HL-60/S4 treated with retinoic acid at 250 ng/mL for 4 days and 3 days (cell line): ENCODE measurements around the gene IFNA5.

Experiments
- in situ Hi-C: fragments of 300-500 bp; cut with MboI; formaldehyde crosslinking; loops from 2 replicates; pipeline ENCODE4 v1.7.0; 2022; ENCODE audit warnings: low sequenced_read_pairs

The IFNA5 gene

GRCh38 chr9:21295992-21296391 is 9.1 kb downstream of the IFNA5 start:
- in situ Hi-C loops: no loop called here

GRCh38 chr9:21294904-21295538 is 10.1 kb downstream of the IFNA5 start:
- in situ Hi-C loops: no loop called here

GRCh38 chr9:21294364-21294774 is 10.7 kb downstream of the IFNA5 start:
- in situ Hi-C loops: no loop called here

DNA sequence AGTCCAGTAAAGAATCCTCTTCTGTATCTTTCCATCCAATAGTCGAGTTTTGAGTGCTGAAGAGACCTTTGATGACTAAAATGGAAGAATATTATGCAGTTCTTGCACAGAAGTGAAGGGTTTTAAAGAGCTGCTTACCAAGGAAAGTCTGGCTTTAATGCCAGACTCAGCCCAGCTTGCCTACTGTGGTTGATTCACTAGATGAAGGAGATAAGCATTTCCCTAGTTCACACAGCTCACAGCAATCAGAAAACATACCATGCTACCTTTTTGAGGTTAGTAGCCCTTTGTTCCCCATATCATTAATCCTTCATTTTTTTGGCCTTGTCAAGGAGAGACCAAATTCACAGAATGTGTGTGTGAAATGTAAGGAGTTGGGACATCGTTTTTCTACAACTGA is 15.3 kb downstream of the IFNA5 start:
- in situ Hi-C loops: no loop called here

DNA sequence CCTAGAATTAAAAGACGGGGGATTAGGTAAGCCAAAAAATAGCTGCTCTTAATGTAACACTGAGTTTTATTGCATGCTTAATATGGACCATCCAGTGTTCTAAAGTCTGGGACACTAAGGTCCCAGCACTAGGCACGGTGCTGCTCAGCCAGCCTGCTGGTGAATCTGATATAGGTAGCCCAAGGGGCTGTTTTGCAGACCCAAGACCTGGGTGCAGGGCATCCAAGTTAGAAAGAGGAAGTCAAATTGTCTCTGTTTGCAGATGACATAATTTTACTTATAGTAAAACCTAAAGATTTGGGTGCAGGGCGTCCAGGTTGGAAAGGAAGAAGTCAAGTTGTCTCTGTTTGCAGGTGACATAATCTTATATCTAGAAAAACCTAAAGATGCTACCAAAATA is 17.8 kb downstream of the IFNA5 start:
- in situ Hi-C loops: no loop called here

DNA sequence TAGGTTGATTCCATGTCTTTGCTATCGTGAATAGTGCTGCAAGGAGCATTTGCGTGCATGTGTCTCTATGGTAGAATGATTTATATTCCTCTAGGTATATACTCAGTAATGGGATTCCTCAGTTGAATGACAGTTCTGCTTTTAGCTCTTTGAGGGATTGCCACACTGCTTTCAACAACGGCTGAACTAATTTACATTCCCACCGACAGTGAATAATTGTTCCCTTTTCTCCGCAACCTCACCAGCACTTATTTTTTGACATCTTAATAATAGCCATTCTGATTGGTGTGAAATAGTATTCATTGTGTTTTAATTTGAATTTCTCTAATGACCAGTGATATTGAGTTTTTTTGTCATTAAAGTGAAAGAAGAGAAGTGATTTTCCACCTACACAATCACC is 18.5 kb downstream of the IFNA5 start:
- in situ Hi-C loops: no loop called here

DNA sequence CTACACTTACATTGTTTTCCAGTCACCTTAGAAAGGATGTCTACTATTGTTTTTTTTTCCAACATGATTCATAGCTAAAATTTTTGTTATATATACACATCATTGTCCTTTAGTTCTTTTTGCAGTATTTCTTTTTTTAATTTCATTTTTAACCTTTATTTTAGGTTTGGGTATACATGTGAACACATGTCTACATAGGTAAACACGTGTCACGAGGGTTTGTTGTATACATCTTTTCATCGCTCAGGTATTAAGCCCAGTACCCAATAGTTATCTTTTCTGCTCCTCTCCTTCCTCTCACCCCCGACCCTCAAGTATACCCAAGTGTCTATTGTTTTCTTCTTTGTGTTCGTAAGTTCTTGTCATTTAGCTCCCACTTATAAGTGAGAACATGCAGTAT is 19.0 kb downstream of the IFNA5 start:
- in situ Hi-C loops: no loop called here

GRCh38 chr9:21281275-21281674 is 23.8 kb downstream of the IFNA5 start:
- in situ Hi-C loops: no loop called here

DNA sequence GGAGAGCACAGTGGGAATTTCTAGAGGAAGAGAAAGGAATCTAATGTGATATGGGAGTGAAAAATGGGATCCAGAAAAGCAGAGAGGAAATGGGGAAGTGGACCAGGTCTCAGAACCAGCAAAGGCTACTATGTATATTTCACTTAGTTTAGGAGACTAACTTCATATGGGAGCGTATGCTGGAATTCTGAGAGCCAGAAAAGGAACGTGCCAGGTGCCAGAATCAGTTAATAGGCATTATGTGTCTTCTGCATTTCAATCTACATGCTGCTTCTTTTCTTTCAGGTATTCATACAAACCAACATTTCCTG is 36.8 kb downstream of the IFNA5 start:
- in situ Hi-C loops: no loop called here

DNA sequence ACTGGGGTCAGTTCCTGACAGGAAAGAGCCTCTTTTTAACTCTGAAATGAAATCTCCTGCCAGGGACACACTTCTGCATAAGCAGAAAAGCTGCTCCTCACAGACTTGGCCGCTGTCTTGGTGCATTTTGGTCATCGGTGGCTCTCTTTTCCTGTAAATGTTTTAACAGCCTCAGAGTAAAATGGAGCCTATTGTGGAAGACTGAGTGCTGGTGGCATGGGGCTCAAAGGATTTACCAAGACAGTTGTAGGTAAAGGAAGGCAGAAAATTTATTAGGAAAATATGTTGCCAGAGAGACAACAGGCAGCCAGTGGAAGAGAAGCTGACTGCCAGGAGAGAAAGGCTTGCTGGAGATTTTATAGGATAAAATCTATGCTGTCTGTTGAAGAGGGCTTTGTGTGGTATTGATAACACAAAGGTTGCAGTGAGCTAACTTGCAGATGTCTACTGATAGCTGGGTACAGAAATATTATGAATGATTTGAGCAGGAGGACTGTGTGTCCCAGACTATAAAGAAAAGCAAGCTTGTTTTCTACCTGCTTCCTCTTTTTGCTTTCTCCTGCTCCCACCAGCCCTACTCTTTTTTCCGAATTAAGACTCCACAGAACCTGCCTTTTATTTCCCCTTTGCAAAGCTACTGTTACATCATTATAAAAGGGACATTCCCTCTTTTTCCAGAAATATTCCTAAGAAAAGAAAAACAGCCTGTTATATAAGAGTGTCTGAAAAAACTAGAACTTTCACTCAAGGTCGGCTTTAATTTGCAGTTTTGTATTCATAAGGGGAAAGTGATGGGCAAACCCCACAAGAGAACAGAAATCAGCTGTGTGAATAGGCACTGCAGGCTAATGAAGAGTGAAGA is 37.4 kb downstream of the IFNA5 start:
- in situ Hi-C loops: no loop called here

GRCh38 chr9:21266733-21267484 is 38.2 kb downstream of the IFNA5 start:
- in situ Hi-C loops: no loop called here

GRCh38 chr9:21265421-21266189 is 39.5 kb downstream of the IFNA5 start:
- in situ Hi-C loops: no loop called here

GRCh38 chr9:21255538-21256212 is 49.4 kb downstream of the IFNA5 start:
- in situ Hi-C loops: no loop called here
